Measurements from ENCODE around the gene CHML. TPM values are rescaled to one million over a fixed set of nuclear protein-coding genes. Genes with fewer than 3 reads are reported as not detected.

Gene CHML
- total and polyA plus RNA-seq, 2 donors (not counting 1 experiment from before 2014, with no cell fraction given) = 9.7 to 34.0 TPM

DNA sequence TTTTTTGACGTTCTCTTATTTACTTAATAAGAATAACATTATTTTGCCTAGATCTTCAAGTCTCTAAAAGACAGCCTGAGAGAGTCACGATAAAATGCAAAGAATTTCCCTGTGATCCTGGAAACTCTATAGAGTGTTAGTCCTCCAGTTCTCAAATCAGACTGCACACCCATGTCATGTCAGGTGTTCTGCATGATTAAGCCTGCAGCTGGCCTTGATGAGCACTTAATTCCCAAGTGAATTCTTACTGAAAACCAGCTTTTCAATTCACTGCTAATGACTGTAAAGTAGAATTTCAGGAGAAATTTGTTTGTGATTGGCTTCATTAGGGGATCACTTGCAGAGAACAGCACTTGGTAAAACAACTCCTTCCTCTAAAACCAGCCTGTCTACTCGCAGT, 41.9 kb downstream of the CHML start:
- intact Hi-C loops (cut with micrococcal nuclease) = loop anchor here (1.0 to 5.0 kb wide), 3 partner anchors 39 to 67 kb away; no protein-coding TSS in a partner anchor
- H3K9me3 Mint-ChIP-seq (ENCODE audit: insufficient read depth) = no peaks in the 10 kb centered on the region
- TF ChIP-seq, protein P1, sequence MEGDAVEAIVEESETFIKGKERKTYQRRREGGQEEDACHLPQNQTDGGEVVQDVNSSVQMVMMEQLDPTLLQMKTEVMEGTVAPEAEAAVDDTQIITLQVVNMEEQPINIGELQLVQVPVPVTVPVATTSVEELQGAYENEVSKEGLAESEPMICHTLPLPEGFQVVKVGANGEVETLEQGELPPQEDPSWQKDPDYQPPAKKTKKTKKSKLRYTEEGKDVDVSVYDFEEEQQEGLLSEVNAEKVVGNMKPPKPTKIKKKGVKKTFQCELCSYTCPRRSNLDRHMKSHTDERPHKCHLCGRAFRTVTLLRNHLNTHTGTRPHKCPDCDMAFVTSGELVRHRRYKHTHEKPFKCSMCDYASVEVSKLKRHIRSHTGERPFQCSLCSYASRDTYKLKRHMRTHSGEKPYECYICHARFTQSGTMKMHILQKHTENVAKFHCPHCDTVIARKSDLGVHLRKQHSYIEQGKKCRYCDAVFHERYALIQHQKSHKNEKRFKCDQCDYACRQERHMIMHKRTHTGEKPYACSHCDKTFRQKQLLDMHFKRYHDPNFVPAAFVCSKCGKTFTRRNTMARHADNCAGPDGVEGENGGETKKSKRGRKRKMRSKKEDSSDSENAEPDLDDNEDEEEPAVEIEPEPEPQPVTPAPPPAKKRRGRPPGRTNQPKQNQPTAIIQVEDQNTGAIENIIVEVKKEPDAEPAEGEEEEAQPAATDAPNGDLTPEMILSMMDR (IDR thresholded peaks at IDR 0.05) = no peak
- TF ChIP-seq EZH2 (IDR thresholded peaks at IDR 0.05; ENCODE audit: borderline replicate concordance, insufficient read depth, low read depth, low read length, poor library complexity, severe bottlenecking) = no peak
- no CpG with 5 or more reads among the region's 3 CpGs for whole genome bisulfite sequencing (ENCODE audit: insufficient coverage)
- peak overlapping the region; percentile 47 for H3K4me2 ChIP-seq (replicated peaks; ENCODE audit: low read depth, low read length, poor library complexity, severe bottlenecking)
- peak overlapping the region; percentile 68 for H3K27ac Mint-ChIP-seq
- no peak overlapping the region for H3K4me3 ChIP-seq (ENCODE audit: control extremely low read depth in 1 of 5, extremely low read depth in 1 of 5, insufficient read depth in 1 of 5, low read depth in 2 of 5, low read length in 4 of 5)
- H4K20me1 ChIP-seq (ENCODE audit: control insufficient read depth, insufficient read depth, low read length, poor library complexity, severe bottlenecking) = no peaks in the 10 kb centered on the region
- H3K4me1 ChIP-seq (ENCODE audit: control insufficient read depth in 2 of 2, insufficient read depth in 2 of 2, low read length in 2 of 2) = peaks cover 33 to 37% of the 10 kb centered on the region in 2 donors
- no peaks in the 10 kb centered on the region for H3K9me3 ChIP-seq (ENCODE audit: control extremely low read depth in 1 of 3, control insufficient read depth in 2 of 3, insufficient read depth in 1 of 3, low read length in 2 of 3)
- no peak overlapping the region for H2AFZ ChIP-seq (ENCODE audit: insufficient read depth, low read depth, low read length, poor library complexity, severe bottlenecking)
- H3K27me3 Mint-ChIP-seq = no peaks in the 10 kb centered on the region
- H3K36me3 ChIP-seq (replicated peaks in 1 of 2; ENCODE audit: control extremely low read depth in 1 of 2, control insufficient read depth in 1 of 2, extremely low read depth in 1 of 2, insufficient read depth in 2 of 2, low read length in 1 of 2) = peaks cover 20 to 51% of the 10 kb centered on the region in 2 experiments
- POLR2A ChIA-PET = interaction anchor here (1.1 kb wide), 1 partner anchor 42 kb away, joined by 5 read pairs; the partner anchor contains the start of genes CHML and OPN3
- H3K27me3 ChIP-seq (replicated peaks in 1 of 4; ENCODE audit: control extremely low read depth in 1 of 4, control insufficient read depth in 3 of 4, insufficient read depth in 4 of 4, low read length in 3 of 4) = no peaks in the 10 kb centered on the region
- CTCF ChIA-PET = interaction anchor here (0.8 to 1.8 kb wide), 4 partner anchors 13 to 79 kb away, joined by 3 to 9 read pairs (median 4); partner anchors contain the start of gene FH
- ATAC-seq (ENCODE audit: low read depth) (peak; percentile 78), DNase-seq (peak; percentile 57)
- peaks cover 44% of the 10 kb centered on the region for H3K4me1 Mint-ChIP-seq
- H3K27ac ChIP-seq (ENCODE audit: low read length in 2 of 2) = peak overlapping the region; percentile 31 to 69
- H3K79me2 ChIP-seq (ENCODE audit: control insufficient read depth, insufficient read depth, low read length) = peaks cover 22% of the 10 kb centered on the region
- H3K9ac ChIP-seq (ENCODE audit: low read length) = no peak overlapping the region
- H3K4me3 Mint-ChIP-seq = peak overlapping the region; percentile 40

DNA sequence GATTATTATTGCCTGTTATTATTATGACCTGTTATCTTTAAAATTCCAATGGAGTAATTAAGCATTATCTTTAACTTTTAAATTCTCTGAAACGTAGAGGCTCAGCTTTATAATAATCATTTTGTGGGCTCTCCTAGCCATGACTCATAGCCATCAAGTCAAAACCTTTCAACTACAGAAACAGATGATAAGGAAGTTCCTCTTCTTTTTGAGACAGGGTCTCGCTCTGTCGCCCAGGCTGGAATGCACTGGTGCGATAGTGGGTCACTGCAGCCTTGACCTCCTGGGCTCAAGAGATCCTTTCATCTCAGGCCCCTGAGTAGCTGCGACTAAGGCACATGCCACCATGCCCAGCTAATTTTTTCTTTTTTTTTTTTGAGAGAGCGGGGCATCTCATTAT, 43.5 kb downstream of the CHML start:
- Histone ChIP-seq H3K4me1 (ENCODE audit: control insufficient read depth in 2 of 2, insufficient read depth in 2 of 2, low read length in 2 of 2) (peaks cover 33 to 37% of the 10 kb centered on the region in 2 donors), H3K4me3 (ENCODE audit: control extremely low read depth in 1 of 5, extremely low read depth in 1 of 5, insufficient read depth in 1 of 5, low read depth in 2 of 5, low read length in 4 of 5) (no peak overlapping the region), H3K27me3 (replicated peaks in 1 of 4; ENCODE audit: control extremely low read depth in 1 of 4, control insufficient read depth in 3 of 4, insufficient read depth in 4 of 4, low read length in 3 of 4) (no peaks in the 10 kb centered on the region), H3K9ac (ENCODE audit: low read length) (no peak overlapping the region), H4K20me1 (ENCODE audit: control insufficient read depth, insufficient read depth, low read length, poor library complexity, severe bottlenecking) (no peaks in the 10 kb centered on the region), H3K4me2 (replicated peaks; ENCODE audit: low read depth, low read length, poor library complexity, severe bottlenecking) (peak overlapping the region; percentile 29), H2AFZ (ENCODE audit: insufficient read depth, low read depth, low read length, poor library complexity, severe bottlenecking) (no peak overlapping the region), H3K9me3 (ENCODE audit: control extremely low read depth in 1 of 3, control insufficient read depth in 2 of 3, insufficient read depth in 1 of 3, low read length in 2 of 3) (no peaks in the 10 kb centered on the region), H3K36me3 (replicated peaks in 1 of 2; ENCODE audit: control extremely low read depth in 1 of 2, control insufficient read depth in 1 of 2, extremely low read depth in 1 of 2, insufficient read depth in 2 of 2, low read length in 1 of 2) (peaks cover 17 to 54% of the 10 kb centered on the region in 2 experiments), H3K79me2 (ENCODE audit: control insufficient read depth, insufficient read depth, low read length) (peaks cover 5% of the 10 kb centered on the region), H3K27ac (ENCODE audit: low read length in 2 of 2) (peak overlapping the region; percentile 28 to 69)
- H3K27ac Mint-ChIP-seq = peak overlapping the region; percentile 37
- TF ChIP-seq EZH2 (IDR thresholded peaks at IDR 0.05; ENCODE audit: borderline replicate concordance, insufficient read depth, low read depth, low read length, poor library complexity, severe bottlenecking) = no peak
- ChIA-PET CTCF (interaction anchor here (2.4 kb wide), 1 partner anchor 15 kb away, joined by 9 read pairs; no protein-coding TSS in a partner anchor), POLR2A (interaction anchor here (1.2 to 1.3 kb wide), 2 partner anchors 14 to 45 kb away, joined by 3 to 4 read pairs; no protein-coding TSS in a partner anchor)
- no peaks in the 10 kb centered on the region for H3K9me3 Mint-ChIP-seq (ENCODE audit: insufficient read depth)
- no peaks in the 10 kb centered on the region for H3K27me3 Mint-ChIP-seq
- no peak overlapping the region for H3K4me3 Mint-ChIP-seq
- ATAC-seq (ENCODE audit: low read depth) (peak; percentile 49), DNase-seq (peak; percentile 20)
- WGBS (ENCODE audit: insufficient coverage) = 55% methylated on average over 4 of the region's 6 CpGs
- intact Hi-C loops (cut with micrococcal nuclease) = loop anchor here (2.0 to 5.0 kb wide), 3 partner anchors 14 to 44 kb away; no protein-coding TSS in a partner anchor
- H3K4me1 Mint-ChIP-seq = peaks cover 42% of the 10 kb centered on the region
